HEK293 (cell line): ENCODE results near the gene HIRIP3.

Experiments used
- CTCF ChIA-PET: fragments of 350-600 bp; formaldehyde crosslinking; extraction: SDS; loops from one replicate; lab custom pipeline; 2021; ENCODE audit warnings: antibody characterized with exemption; lab: Yijun Ruan, JAX
- POLR2A ChIA-PET: fragments of 300-600 bp; formaldehyde crosslinking; extraction: SDS; loops from one replicate; lab custom pipeline; 2020; ENCODE audit warnings: antibody characterized with exemption, inconsistent platforms; lab: Yijun Ruan, JAX
- H3K27ac ChIP-seq: fragments of 200-500 bp; sonication (Bioruptor generic); 2 replicates; pipeline ENCODE4 v1.5.1; 2014; ENCODE audit warnings: low read depth, low read length, control low read depth, inconsistent platforms; ENCODE audit errors: extremely low read depth
- H3K36me3 ChIP-seq, 2 experiments: fragments of 200-500 bp in 1 of 2; sonication (Bioruptor generic) in 1 of 2; 1 replicate in 1 of 2; 2 replicates in 1 of 2; pipeline ENCODE4 v1.5.1; 2014 to 2017; ENCODE audit warnings: inconsistent platforms in 2 of 2, low read length in 2 of 2; ENCODE audit not compliant: control insufficient read depth in 2 of 2, insufficient read depth in 1 of 2
- H3K4me1 ChIP-seq: fragments of 200-500 bp; sonication (Bioruptor generic); 2 replicates; pipeline ENCODE4 v1.5.1; 2014; ENCODE audit warnings: mild to moderate bottlenecking, low read length, inconsistent platforms; ENCODE audit not compliant: control insufficient read depth, insufficient read depth
- H3K4me3 ChIP-seq: 2 replicates; pipeline ENCODE4 v1.5.1; 2011; ENCODE audit warnings: low read depth, mild to moderate bottlenecking, control low read depth, low read length, moderate library complexity
- H3K9me3 ChIP-seq: fragments of 200-500 bp; sonication (Bioruptor generic); 2 replicates; pipeline ENCODE4 v1.5.1; 2014; ENCODE audit warnings: low read depth, low read length, inconsistent platforms; ENCODE audit not compliant: control insufficient read depth, insufficient read depth
- HOXC10 ChIP-seq: sonication (generic); formaldehyde crosslinking; IDR thresholded peaks from 2 replicates; pipeline ENCODE4 v1.8.1; 2023; ENCODE audit warnings: mild to moderate bottlenecking, missing genetic modification reagents
- KLF16 ChIP-seq: fragments of 450-650 bp; formaldehyde crosslinking; IDR thresholded peaks from 2 replicates; pipeline ENCODE4 v1.5.1; 2017; ENCODE audit warnings: missing biosample characterization, missing genetic modification characterization
- PRDM6 ChIP-seq: fragments of 450-650 bp; formaldehyde crosslinking; IDR thresholded peaks from 2 replicates; pipeline ENCODE4 v1.5.1; 2017; ENCODE audit warnings: missing biosample characterization, missing genetic modification characterization
- SALL2 ChIP-seq: fragments of 450-650 bp; formaldehyde crosslinking; IDR thresholded peaks from 2 replicates; pipeline ENCODE4 v1.5.0; 2017; ENCODE audit warnings: missing biosample characterization, mild to moderate bottlenecking, missing genetic modification characterization, borderline replicate concordance
- SCRT2 ChIP-seq: fragments of 450-650 bp; formaldehyde crosslinking; IDR thresholded peaks from 2 replicates; pipeline ENCODE4 v1.5.1; 2016; ENCODE audit warnings: missing biosample characterization, missing genetic modification characterization
- ZNF10 ChIP-seq: fragments of 450-650 bp; formaldehyde crosslinking; IDR thresholded peaks from 2 replicates; pipeline ENCODE4 v1.5.1; 2017; ENCODE audit warnings: missing biosample characterization, missing genetic modification characterization
- ZNF16 ChIP-seq: fragments of 450-650 bp; formaldehyde crosslinking; IDR thresholded peaks from 2 replicates; pipeline ENCODE4 v1.5.1; 2016; ENCODE audit warnings: low read depth, missing biosample characterization, missing genetic modification characterization
- ZNF174 ChIP-seq: fragments of 450-650 bp; formaldehyde crosslinking; IDR thresholded peaks from 2 replicates; pipeline ENCODE4 v1.5.0; 2017; ENCODE audit warnings: missing biosample characterization, mild to moderate bottlenecking, missing genetic modification characterization
- ZNF223 ChIP-seq: fragments of 450-650 bp; formaldehyde crosslinking; IDR thresholded peaks from 2 replicates; pipeline ENCODE4 v1.5.1; 2016; ENCODE audit warnings: missing biosample characterization, missing genetic modification characterization
- ZNF239 ChIP-seq: fragments of 450-650 bp; formaldehyde crosslinking; IDR thresholded peaks from 2 replicates; pipeline ENCODE4 v1.5.1; 2016; ENCODE audit warnings: missing biosample characterization, missing genetic modification characterization
- ZNF394 ChIP-seq: fragments of 450-650 bp; formaldehyde crosslinking; IDR thresholded peaks from 2 replicates; pipeline ENCODE4 v1.5.1; 2016; ENCODE audit warnings: missing biosample characterization, missing genetic modification characterization, mild to moderate bottlenecking, moderate library complexity, borderline replicate concordance
- ZNF423 ChIP-seq: fragments of 450-650 bp; formaldehyde crosslinking; IDR thresholded peaks from 2 replicates; pipeline ENCODE4 v1.5.1; 2016; ENCODE audit warnings: missing biosample characterization, missing genetic modification characterization
- ZNF513 ChIP-seq: fragments of 450-650 bp; IDR thresholded peaks from 2 replicates; pipeline ENCODE4 v1.5.1; 2018; ENCODE audit warnings: missing biosample characterization, missing genetic modification characterization
- ZNF529 ChIP-seq: fragments of 450-650 bp; formaldehyde crosslinking; IDR thresholded peaks from 2 replicates; pipeline ENCODE4 v1.5.1; 2017; ENCODE audit warnings: missing genetic modification characterization, missing biosample characterization; ENCODE audit not compliant: insufficient replicate concordance
- ZNF555 ChIP-seq: fragments of 450-650 bp; formaldehyde crosslinking; conservative IDR thresholded peaks from 2 replicates; pipeline ENCODE4 v1.5.1; 2017; ENCODE audit warnings: missing biosample characterization, mild to moderate bottlenecking, missing genetic modification characterization, inconsistent platforms
- ZNF561 ChIP-seq: fragments of 450-650 bp; IDR thresholded peaks from 2 replicates; pipeline ENCODE4 v1.5.1; 2018; ENCODE audit warnings: missing biosample characterization, missing genetic modification characterization, borderline replicate concordance
- ZNF626 ChIP-seq: fragments of 450-650 bp; sonication (Bioruptor Pico); formaldehyde crosslinking; IDR thresholded peaks from 2 replicates; pipeline ENCODE4 v1.5.1; 2018; ENCODE audit warnings: missing biosample characterization, missing genetic modification characterization, inconsistent platforms
- ZNF658 ChIP-seq: fragments of 450-650 bp; formaldehyde crosslinking; IDR thresholded peaks from 2 replicates; pipeline ENCODE4; 2016; ENCODE audit warnings: missing biosample characterization, missing genetic modification characterization
- ZNF707 ChIP-seq: fragments of 450-650 bp; formaldehyde crosslinking; IDR thresholded peaks from 2 replicates; pipeline ENCODE4 v1.5.1; 2016; ENCODE audit warnings: missing biosample characterization, missing genetic modification characterization
- ZNF747 ChIP-seq: fragments of 450-650 bp; formaldehyde crosslinking; IDR thresholded peaks from 2 replicates; pipeline ENCODE4 v1.5.1; 2016; ENCODE audit warnings: missing biosample characterization, missing genetic modification characterization
- ZNF777 ChIP-seq: fragments of 450-650 bp; formaldehyde crosslinking; IDR thresholded peaks from 2 replicates; pipeline ENCODE4 v1.5.1; 2017; ENCODE audit warnings: missing biosample characterization, missing genetic modification characterization, borderline replicate concordance
- ZNF843 ChIP-seq: fragments of 450-650 bp; formaldehyde crosslinking; IDR thresholded peaks from 2 replicates; pipeline ENCODE4 v1.5.1; 2016; ENCODE audit warnings: missing biosample characterization, missing genetic modification characterization
- ZSCAN16 ChIP-seq: fragments of 450-650 bp; formaldehyde crosslinking; IDR thresholded peaks from 2 replicates; pipeline ENCODE4 v1.5.1; 2016; ENCODE audit warnings: missing biosample characterization, missing genetic modification characterization
- ZSCAN4 ChIP-seq: fragments of 450-650 bp; formaldehyde crosslinking; IDR thresholded peaks from 2 replicates; pipeline ENCODE4 v1.5.1; 2017; ENCODE audit warnings: missing biosample characterization, missing genetic modification characterization
- TF ChIP-seq, protein P1 (sequence below): IDR thresholded peaks from 2 replicates; pipeline ENCODE4 v1.6.1; 2011; ENCODE audit warnings: mild to moderate bottlenecking, low read depth, low read length, borderline replicate concordance

HIRIP3 gene

DNA sequence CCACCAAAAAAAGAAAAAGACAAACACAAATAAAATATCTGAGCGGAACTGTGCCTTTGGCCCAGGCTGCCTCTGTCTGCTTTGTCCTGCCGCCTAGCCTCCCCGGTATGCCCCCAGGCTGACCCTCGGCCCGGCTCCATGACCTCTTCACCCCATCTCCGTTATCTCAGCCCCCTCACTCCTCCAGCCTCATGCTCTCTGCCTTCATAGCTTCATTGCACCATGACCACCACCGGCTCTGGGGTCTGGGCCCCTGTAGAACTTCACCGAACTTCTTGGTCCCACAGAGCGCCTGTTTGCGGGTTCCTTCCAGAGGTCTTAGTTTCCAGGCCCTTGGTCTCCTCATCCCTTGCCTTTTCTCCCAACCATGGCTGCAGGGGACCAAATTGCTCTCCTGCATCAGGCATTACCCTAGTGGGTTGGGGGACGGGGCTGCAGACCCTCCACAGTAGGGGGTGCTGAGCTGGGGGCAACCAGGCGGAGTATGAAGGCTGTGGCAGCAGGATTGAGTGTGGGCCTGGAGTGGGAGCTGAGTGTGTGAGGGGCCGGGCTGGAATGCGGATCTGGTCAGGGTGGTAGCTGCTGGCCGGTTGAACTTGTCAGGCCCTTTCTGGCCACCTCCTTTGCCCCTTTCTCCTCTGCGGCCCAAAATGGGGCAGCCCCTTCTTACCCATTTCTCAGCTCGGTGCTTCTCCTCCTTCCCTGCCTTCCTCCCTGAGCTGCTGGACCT lies 6.9 kb downstream of the HIRIP3 start (continued):
- no peak for TF ChIP-seq ZNF16
- TF ChIP-seq ZNF707 (tag by site-specific recombination), result no peak

GRCh38 chr16:29987371-29988085 lies 7.9 kb downstream of the HIRIP3 start:
- peaks cover 42 to 100% of the 10 kb centered on the region in 2 experiments for H3K36me3 ChIP-seq
- POLR2A ChIA-PET, result interaction anchor here (0.7 to 2.9 kb wide), 4 partner anchors 8 to 62 kb away, joined by 3 to 22 read pairs (median 6); partner anchors contain the start of genes HIRIP3, INO80E, KCTD13 and TAOK2
- no peak overlapping the region for H3K27ac ChIP-seq
- no peak overlapping the region for H3K4me3 ChIP-seq
- H3K4me1 ChIP-seq, result no peaks in the 10 kb centered on the region
- no peaks in the 10 kb centered on the region for H3K9me3 ChIP-seq
- TF ChIP-seq ZNF555 (tag by site-specific recombination), result no peak
- TF ChIP-seq ZSCAN4 (tag by site-specific recombination), result no peak
- no peak for TF ChIP-seq HOXC10
- TF ChIP-seq, protein P1, sequence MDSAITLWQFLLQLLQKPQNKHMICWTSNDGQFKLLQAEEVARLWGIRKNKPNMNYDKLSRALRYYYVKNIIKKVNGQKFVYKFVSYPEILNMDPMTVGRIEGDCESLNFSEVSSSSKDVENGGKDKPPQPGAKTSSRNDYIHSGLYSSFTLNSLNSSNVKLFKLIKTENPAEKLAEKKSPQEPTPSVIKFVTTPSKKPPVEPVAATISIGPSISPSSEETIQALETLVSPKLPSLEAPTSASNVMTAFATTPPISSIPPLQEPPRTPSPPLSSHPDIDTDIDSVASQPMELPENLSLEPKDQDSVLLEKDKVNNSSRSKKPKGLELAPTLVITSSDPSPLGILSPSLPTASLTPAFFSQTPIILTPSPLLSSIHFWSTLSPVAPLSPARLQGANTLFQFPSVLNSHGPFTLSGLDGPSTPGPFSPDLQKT, result no peak
- TF ChIP-seq KLF16 (tag by site-specific recombination), result no peak
- TF ChIP-seq ZNF10 (tag by site-specific recombination), result no peak
- no peak for TF ChIP-seq SCRT2 (tag by site-specific recombination)
- TF ChIP-seq ZNF658 (tag by site-specific recombination), result no peak
- TF ChIP-seq ZNF239, result no peak
- TF ChIP-seq ZNF843, result no peak
- TF ChIP-seq ZNF561 (tag by site-specific recombination), result no peak
- no peak for TF ChIP-seq PRDM6
- TF ChIP-seq ZNF626 (tag by site-specific recombination), result no peak
- TF ChIP-seq ZNF423, result no peak
- TF ChIP-seq ZNF174 (tag by site-specific recombination), result no peak
- TF ChIP-seq ZNF777 (tag by site-specific recombination), result no peak
- CTCF ChIA-PET, result interaction anchor here (0.5 to 1.8 kb wide), 2 partner anchors 45 to 139 kb away, joined by 4 read pairs; no protein-coding TSS in a partner anchor

- Histone ChIP-seq H3K4me3 (no peak overlapping the region), H3K4me1 (no peaks in the 10 kb centered on the region), H3K36me3 (peaks cover 45 to 100% of the 10 kb centered on the region in 2 experiments), H3K9me3 (no peaks in the 10 kb centered on the region), H3K27ac (no peak overlapping the region)
- POLR2A ChIA-PET, result interaction anchor here (0.7 to 2.9 kb wide), 5 partner anchors 9 to 73 kb away, joined by 3 to 22 read pairs (median 7); partner anchors contain the start of genes HIRIP3, INO80E, KCTD13 and TAOK2
- TF ChIP-seq SALL2 (tag by site-specific recombination) (no peak), ZNF394 (tag by site-specific recombination) (no peak), ZNF223 (no peak), ZNF513 (tag by site-specific recombination) (0 out of 2 replicates have a peak, but pooled peaks have one; percentile 11), ZNF747 (no peak), ZNF529 (tag by site-specific recombination) (no peak), ZSCAN16 (no peak)
- CTCF ChIA-PET, result interaction anchor here (0.5 kb wide), 1 partner anchor 45 kb away, joined by 4 read pairs; no protein-coding TSS in a partner anchor
These were observed 8.5 kb downstream of the HIRIP3 start for GRCh38 chr16:29986931-29987330.
